NCI-H146 treated with DMSO at 0.1 percent for 48 hours (cell line): Measurements from ENCODE around the gene EFNA5.

ENCODE experiments used
- DNase-seq: peaks from one replicate; lab custom pipeline; 2025; ENCODE audit not compliant: unreplicated experiment; lab: John Stamatoyannopoulos, UW

The EFNA5 gene

GRCh38 chr5:107646418-107646817 lies 24.3 kb downstream of the EFNA5 start:
- DNase-seq, result no peak

- DNase-seq, result no peak
These were observed 30.2 kb downstream of the EFNA5 start for GRCh38 chr5:107640568-107640967.

GRCh38 chr5:107639990-107640389 lies 30.7 kb downstream of the EFNA5 start:
- no peak for DNase-seq

GRCh38 chr5:107636555-107636954 lies 34.2 kb downstream of the EFNA5 start:
- no peak for DNase-seq

GRCh38 chr5:107636068-107636467 lies 34.7 kb downstream of the EFNA5 start:
- no peak for DNase-seq

- DNase-seq, result no peak
These were observed 35.5 kb downstream of the EFNA5 start for GRCh38 chr5:107634981-107635848.

- no peak for DNase-seq
These were observed 37.4 kb downstream of the EFNA5 start for GRCh38 chr5:107633171-107633901.

GRCh38 chr5:107631805-107632362 lies 38.9 kb downstream of the EFNA5 start:
- DNase-seq, result no peak

GRCh38 chr5:107630184-107630583 lies 40.6 kb downstream of the EFNA5 start:
- DNase-seq, result no peak

GRCh38 chr5:107624235-107624634 lies 46.5 kb downstream of the EFNA5 start:
- no peak for DNase-seq

- no peak for DNase-seq
These were observed 49.6 kb downstream of the EFNA5 start for GRCh38 chr5:107621089-107621488.

- peak; percentile 60 for DNase-seq
These were observed 51.0 kb downstream of the EFNA5 start for GRCh38 chr5:107619781-107620180.

- no peak for DNase-seq
These were observed 52.5 kb downstream of the EFNA5 start for GRCh38 chr5:107618242-107618641.

- DNase-seq, result no peak
These were observed 53.7 kb downstream of the EFNA5 start for GRCh38 chr5:107617052-107617451.

GRCh38 chr5:107616213-107616612 lies 54.5 kb downstream of the EFNA5 start:
- DNase-seq, result no peak

- DNase-seq, result no peak
These were observed 55.4 kb downstream of the EFNA5 start for GRCh38 chr5:107615299-107615817.

GRCh38 chr5:107612541-107612940 lies 58.2 kb downstream of the EFNA5 start:
- DNase-seq, result no peak

- no peak for DNase-seq
These were observed 59.9 kb downstream of the EFNA5 start for GRCh38 chr5:107610798-107611197.

- no peak for DNase-seq
These were observed 62.9 kb downstream of the EFNA5 start for GRCh38 chr5:107607671-107608345.

- DNase-seq, result no peak
These were observed 63.5 kb downstream of the EFNA5 start for GRCh38 chr5:107607196-107607595.

GRCh38 chr5:107605596-107606125 lies 65.1 kb downstream of the EFNA5 start:
- no peak for DNase-seq
